T47D (cell line): ENCODE results near the gene FHIT.

ENCODE experiments used
- DNase-seq, 2 experiments: peaks; one replicate each; pipeline versions ENCODE4 v3.0.0 to v3.0.0-alpha.2; 2011 to 2012; ENCODE audit warnings: low read depth in 1 of 2, low spot score in 1 of 2
- JUND ChIP-seq: IDR thresholded peaks from 2 replicates; pipeline ENCODE4 v1.6.1; 2012; ENCODE audit warnings: low read depth
- in situ Hi-C: cut with HindIII; loops from 2 replicates; pipeline ENCODE4 v1.10.0; 2016; ENCODE audit warnings: low sequenced_read_pairs, low pct_unique_long_range_greater_than_20kb

The FHIT gene

GRCh38 chr3:59820352-59820934 is 1430.8 kb downstream of the FHIT start:
- DNase-seq: no peak
- TF ChIP-seq JUND: no peak
- in situ Hi-C loops: no loop called here

- DNase-seq: no peak
- in situ Hi-C loops: no loop called here
- no peak for TF ChIP-seq JUND
Measured at GRCh38 chr3:59818919-59819300, 1432.3 kb downstream of the FHIT start.

GRCh38 chr3:59818033-59818918 is 1433.0 kb downstream of the FHIT start:
- in situ Hi-C loops: no loop called here
- no peak for TF ChIP-seq JUND
- DNase-seq: no peak

GRCh38 chr3:59817511-59817910 is 1433.7 kb downstream of the FHIT start:
- no peak for DNase-seq
- in situ Hi-C loops: no loop called here
- TF ChIP-seq JUND: no peak

GRCh38 chr3:59816312-59816711 is 1434.9 kb downstream of the FHIT start:
- no peak for TF ChIP-seq JUND
- no peak for DNase-seq
- in situ Hi-C loops: no loop called here

GRCh38 chr3:59813148-59813538 is 1438.1 kb downstream of the FHIT start:
- no peak for TF ChIP-seq JUND
- no peak for DNase-seq
- in situ Hi-C loops: no loop called here

GRCh38 chr3:59812237-59813147 is 1438.8 kb downstream of the FHIT start:
- DNase-seq: no peak

GRCh38 chr3:59811160-59811559 is 1440.1 kb downstream of the FHIT start:
- no peak for TF ChIP-seq JUND
- no peak for DNase-seq
- in situ Hi-C loops: no loop called here

More at GRCh38 chr3:59812237-59813147, 1438.8 kb downstream of the FHIT start:
- in situ Hi-C loops: no loop called here
- TF ChIP-seq JUND: no peak

GRCh38 chr3:59810606-59811005 is 1440.6 kb downstream of the FHIT start:
- no peak for DNase-seq
- TF ChIP-seq JUND: no peak
- in situ Hi-C loops: no loop called here

GRCh38 chr3:59809710-59810444 is 1441.4 kb downstream of the FHIT start:
- no peak for TF ChIP-seq JUND
- peak in 1 of 2 experiments; percentile 59 for DNase-seq
- in situ Hi-C loops: no loop called here

GRCh38 chr3:59809016-59809415 is 1442.2 kb downstream of the FHIT start:
- no peak for TF ChIP-seq JUND
- in situ Hi-C loops: no loop called here
- no peak for DNase-seq

- no peak for DNase-seq
- in situ Hi-C loops: no loop called here
- no peak for TF ChIP-seq JUND
Measured at GRCh38 chr3:59808446-59808845, 1442.8 kb downstream of the FHIT start.
